Measurements from ENCODE around the gene TAF15. TPM values are rescaled to one million over a fixed set of nuclear protein-coding genes. Genes with fewer than 3 reads are reported as not detected.

TAF15 gene
- total and polyA plus RNA-seq, 10 of the 15 experiments (the other 5 are each of a cell fraction or from before 2014, with no cell fraction given) = 9.5 to 259 (median 40.4) TPM

- TF ChIP-seq, protein P1, sequence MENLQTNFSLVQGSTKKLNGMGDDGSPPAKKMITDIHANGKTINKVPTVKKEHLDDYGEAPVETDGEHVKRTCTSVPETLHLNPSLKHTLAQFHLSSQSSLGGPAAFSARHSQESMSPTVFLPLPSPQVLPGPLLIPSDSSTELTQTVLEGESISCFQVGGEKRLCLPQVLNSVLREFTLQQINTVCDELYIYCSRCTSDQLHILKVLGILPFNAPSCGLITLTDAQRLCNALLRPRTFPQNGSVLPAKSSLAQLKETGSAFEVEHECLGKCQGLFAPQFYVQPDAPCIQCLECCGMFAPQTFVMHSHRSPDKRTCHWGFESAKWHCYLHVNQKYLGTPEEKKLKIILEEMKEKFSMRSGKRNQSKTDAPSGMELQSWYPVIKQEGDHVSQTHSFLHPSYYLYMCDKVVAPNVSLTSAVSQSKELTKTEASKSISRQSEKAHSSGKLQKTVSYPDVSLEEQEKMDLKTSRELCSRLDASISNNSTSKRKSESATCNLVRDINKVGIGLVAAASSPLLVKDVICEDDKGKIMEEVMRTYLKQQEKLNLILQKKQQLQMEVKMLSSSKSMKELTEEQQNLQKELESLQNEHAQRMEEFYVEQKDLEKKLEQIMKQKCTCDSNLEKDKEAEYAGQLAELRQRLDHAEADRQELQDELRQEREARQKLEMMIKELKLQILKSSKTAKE (IDR thresholded peaks at IDR 0.05; ENCODE audit: low read depth, poor library complexity, severe bottlenecking) = peak; percentile 100
- no peak for TF ChIP-seq ZBTB33 (IDR thresholded peaks at IDR 0.05)
- peak; percentile 65; the same call in 1 of the 2 replicates for TF ChIP-seq TCF12 (IDR thresholded peaks at IDR 0.05; ENCODE audit: low read depth, low read length)
- TF ChIP-seq TCF3 (IDR thresholded peaks at IDR 0.05; ENCODE audit: borderline replicate concordance, insufficient read depth, low read depth, low read length) = peak; percentile 77
- TF ChIP-seq WRNIP1 (IDR thresholded peaks at IDR 0.05; ENCODE audit: borderline replicate concordance, low read depth, low read length) = peak; percentile 89; the same call in 1 of the 2 replicates
- TF ChIP-seq, protein P2, sequence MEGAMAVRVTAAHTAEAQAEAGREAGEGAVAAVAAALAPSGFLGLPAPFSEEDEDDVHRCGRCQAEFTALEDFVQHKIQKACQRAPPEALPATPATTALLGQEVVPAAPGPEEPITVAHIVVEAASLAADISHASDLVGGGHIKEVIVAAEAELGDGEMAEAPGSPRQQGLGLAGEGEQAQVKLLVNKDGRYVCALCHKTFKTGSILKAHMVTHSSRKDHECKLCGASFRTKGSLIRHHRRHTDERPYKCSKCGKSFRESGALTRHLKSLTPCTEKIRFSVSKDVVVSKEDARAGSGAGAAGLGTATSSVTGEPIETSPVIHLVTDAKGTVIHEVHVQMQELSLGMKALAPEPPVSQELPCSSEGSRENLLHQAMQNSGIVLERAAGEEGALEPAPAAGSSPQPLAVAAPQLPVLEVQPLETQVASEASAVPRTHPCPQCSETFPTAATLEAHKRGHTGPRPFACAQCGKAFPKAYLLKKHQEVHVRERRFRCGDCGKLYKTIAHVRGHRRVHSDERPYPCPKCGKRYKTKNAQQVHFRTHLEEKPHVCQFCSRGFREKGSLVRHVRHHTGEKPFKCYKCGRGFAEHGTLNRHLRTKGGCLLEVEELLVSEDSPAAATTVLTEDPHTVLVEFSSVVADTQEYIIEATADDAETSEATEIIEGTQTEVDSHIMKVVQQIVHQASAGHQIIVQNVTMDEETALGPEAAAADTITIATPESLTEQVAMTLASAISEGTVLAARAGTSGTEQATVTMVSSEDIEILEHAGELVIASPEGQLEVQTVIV (IDR thresholded peaks at IDR 0.05; ENCODE audit: borderline replicate concordance, partially characterized antibody) = peak; percentile 89
- TF ChIP-seq KAT2A (conservative IDR thresholded peaks at IDR 0.05; ENCODE audit: control insufficient read depth, low read depth, low read length) = no peak
- TF ChIP-seq EED (IDR thresholded peaks at IDR 0.05; ENCODE audit: low read depth) = peak; percentile 39; the same call in 1 of the 2 replicates
- TF ChIP-seq HDAC2 (IDR thresholded peaks at IDR 0.05) = no peak
- no peak for TF ChIP-seq NR2F1 (conservative IDR thresholded peaks at IDR 0.05)
- TF ChIP-seq, protein P3, sequence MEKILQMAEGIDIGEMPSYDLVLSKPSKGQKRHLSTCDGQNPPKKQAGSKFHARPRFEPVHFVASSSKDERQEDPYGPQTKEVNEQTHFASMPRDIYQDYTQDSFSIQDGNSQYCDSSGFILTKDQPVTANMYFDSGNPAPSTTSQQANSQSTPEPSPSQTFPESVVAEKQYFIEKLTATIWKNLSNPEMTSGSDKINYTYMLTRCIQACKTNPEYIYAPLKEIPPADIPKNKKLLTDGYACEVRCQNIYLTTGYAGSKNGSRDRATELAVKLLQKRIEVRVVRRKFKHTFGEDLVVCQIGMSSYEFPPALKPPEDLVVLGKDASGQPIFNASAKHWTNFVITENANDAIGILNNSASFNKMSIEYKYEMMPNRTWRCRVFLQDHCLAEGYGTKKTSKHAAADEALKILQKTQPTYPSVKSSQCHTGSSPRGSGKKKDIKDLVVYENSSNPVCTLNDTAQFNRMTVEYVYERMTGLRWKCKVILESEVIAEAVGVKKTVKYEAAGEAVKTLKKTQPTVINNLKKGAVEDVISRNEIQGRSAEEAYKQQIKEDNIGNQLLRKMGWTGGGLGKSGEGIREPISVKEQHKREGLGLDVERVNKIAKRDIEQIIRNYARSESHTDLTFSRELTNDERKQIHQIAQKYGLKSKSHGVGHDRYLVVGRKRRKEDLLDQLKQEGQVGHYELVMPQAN (conservative IDR thresholded peaks at IDR 0.05) = peak; percentile 88
- TF ChIP-seq CHD2 (IDR thresholded peaks at IDR 0.05; ENCODE audit: borderline replicate concordance, low read depth, low read length) = peak; percentile 73; the same call in 1 of the 2 replicates
- peak; percentile 100 for TF ChIP-seq ATF7 (IDR thresholded peaks at IDR 0.05; ENCODE audit: low read depth)
- 0 out of 2 replicates have a peak, but pooled peaks have one; percentile 22 for TF ChIP-seq RCOR1 (conservative IDR thresholded peaks at IDR 0.05; ENCODE audit: low read depth, low read length)
- TF ChIP-seq SUZ12 (IDR thresholded peaks at IDR 0.05; ENCODE audit: unreplicated experiment) = no peak
- TF ChIP-seq MEF2B (IDR thresholded peaks at IDR 0.05; ENCODE audit: partially characterized antibody, poor library complexity, severe bottlenecking) = peak; percentile 22
- TF ChIP-seq BHLHE40 (IDR thresholded peaks at IDR 0.05; ENCODE audit: borderline replicate concordance in 1 of 2, low read depth in 2 of 2, low read length in 1 of 2) = peak; percentile 97 to 99
- TF ChIP-seq KLF5 (IDR thresholded peaks at IDR 0.05; ENCODE audit: partially characterized antibody) = peak; percentile 100
Observed at GRCh38 chr17:35808962-35809854, at the start of gene TAF15 (continued).

All from GM12878 (cell line).